ENCODE measurements around the gene PHF21B. TPM values are rescaled to one million over a fixed set of nuclear protein-coding genes. Genes with fewer than 3 reads are reported as not detected.

Gene PHF21B
- total and polyA plus RNA-seq, 2 donors: 0.52 to 0.82 TPM

DNA sequence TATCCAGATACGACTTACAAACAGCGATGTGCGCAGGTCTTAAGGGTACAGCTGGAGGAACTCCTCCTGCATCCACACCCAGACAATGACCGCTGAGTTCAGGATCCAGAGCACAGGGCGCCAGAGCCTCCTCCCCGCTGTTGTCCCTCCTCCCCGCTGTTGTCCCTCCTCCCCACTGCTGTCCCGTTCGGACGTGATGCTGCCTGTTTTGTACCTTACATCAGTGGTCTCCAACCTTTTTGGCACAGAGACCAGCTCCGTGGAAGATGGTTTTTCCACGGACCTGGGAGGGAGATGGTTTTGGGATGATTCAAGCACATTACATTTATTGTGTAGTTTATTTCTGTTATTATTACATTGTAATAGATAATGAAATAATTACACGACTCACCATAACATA is 62.0 kb downstream of the PHF21B start:
- DNase-seq (ENCODE audit: low read depth in 6 of 9, low spot score in 9 of 9): no peak
- peaks cover 0 to 2% of the 10 kb centered on the region in 2 donors for H3K27me3 ChIP-seq (ENCODE audit: control insufficient read depth in 2 of 2, insufficient read depth in 1 of 2, low read length in 1 of 2)
- no peaks in the 10 kb centered on the region for H3K9me3 ChIP-seq (ENCODE audit: control insufficient read depth in 2 of 2, insufficient read depth in 1 of 2, low read length in 1 of 2)
- no peak overlapping the region for H3K27ac ChIP-seq (ENCODE audit: low read depth in 1 of 2, low read length in 1 of 2)
- H3K4me1 ChIP-seq (ENCODE audit: control insufficient read depth in 2 of 2, insufficient read depth in 2 of 2, low read length in 2 of 2): no peaks in the 10 kb centered on the region
- WGBS: 93% methylated on average over 13 of the region's 13 CpGs
- H3K36me3 ChIP-seq (ENCODE audit: control insufficient read depth in 2 of 2, insufficient read depth in 2 of 2, low read length in 1 of 2): no peaks in the 10 kb centered on the region
- H3K4me3 ChIP-seq (ENCODE audit: low read length in 2 of 2): no peak overlapping the region

- no peaks in the 10 kb centered on the region for H3K9me3 ChIP-seq (ENCODE audit: control insufficient read depth in 2 of 2, insufficient read depth in 1 of 2, low read length in 1 of 2)
- WGBS: 93% methylated on average over 11 of the region's 11 CpGs
- DNase-seq (ENCODE audit: low read depth in 6 of 9, low spot score in 9 of 9): no peak
Observed at GRCh38 chr22:44947049-44947448, 62.8 kb downstream of the PHF21B start.

DNA sequence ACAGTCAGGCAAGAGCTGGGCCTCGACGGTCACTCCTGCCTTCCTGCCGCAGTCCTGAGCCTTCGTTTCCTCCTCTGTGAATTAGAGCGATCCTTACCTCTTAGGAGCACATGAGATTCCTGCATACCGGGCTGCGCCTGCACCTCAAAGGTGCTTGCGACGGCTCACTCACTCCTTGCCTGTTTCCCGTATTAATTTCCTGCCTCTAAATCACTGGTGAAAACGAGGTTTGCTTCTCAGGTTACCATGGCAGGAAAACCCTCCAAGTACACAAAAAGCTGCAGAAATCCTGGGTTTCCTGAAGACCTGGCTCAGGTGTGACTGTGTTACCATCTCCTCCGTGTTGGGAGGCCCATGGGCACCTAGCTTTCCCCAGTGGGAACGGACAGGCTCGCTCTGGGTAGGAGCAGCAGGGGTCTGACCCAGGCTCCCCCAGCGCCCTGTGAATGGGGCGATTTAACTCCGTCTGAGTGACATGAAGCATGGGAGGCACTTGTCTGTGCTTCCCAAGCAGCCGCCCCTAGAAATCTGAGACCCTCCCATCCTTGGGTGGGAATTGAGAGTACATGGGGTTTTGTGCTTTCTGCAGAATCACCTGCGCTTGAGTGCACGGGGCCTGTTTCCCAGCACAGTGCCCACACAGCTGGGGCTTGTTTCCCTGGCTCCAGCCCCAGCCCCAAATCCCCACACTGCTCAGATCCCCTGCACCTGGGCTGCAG is 64.8 kb downstream of the PHF21B start:
- no peaks in the 10 kb centered on the region for H3K4me1 ChIP-seq (ENCODE audit: control insufficient read depth in 2 of 2, insufficient read depth in 2 of 2, low read length in 2 of 2)
- H3K4me3 ChIP-seq (ENCODE audit: low read length in 2 of 2): no peak overlapping the region
- DNase-seq (ENCODE audit: low read depth in 6 of 9, low spot score in 9 of 9): peak in 1 of 9 donors; percentile 2
- no peaks in the 10 kb centered on the region for H3K27me3 ChIP-seq (ENCODE audit: control insufficient read depth in 2 of 2, insufficient read depth in 1 of 2, low read length in 1 of 2)
- no peaks in the 10 kb centered on the region for H3K9me3 ChIP-seq (ENCODE audit: control insufficient read depth in 2 of 2, insufficient read depth in 1 of 2, low read length in 1 of 2)
- 50% methylated on average over 20 of the region's 20 CpGs for WGBS
- no peaks in the 10 kb centered on the region for H3K36me3 ChIP-seq (ENCODE audit: control insufficient read depth in 2 of 2, insufficient read depth in 2 of 2, low read length in 1 of 2)
- H3K27ac ChIP-seq (ENCODE audit: low read depth in 1 of 2, low read length in 1 of 2): no peak overlapping the region

More at GRCh38 chr22:44947049-44947448, 62.8 kb downstream of the PHF21B start:
- no peaks in the 10 kb centered on the region for H3K36me3 ChIP-seq (ENCODE audit: control insufficient read depth in 2 of 2, insufficient read depth in 2 of 2, low read length in 1 of 2)
- H3K27me3 ChIP-seq (ENCODE audit: control insufficient read depth in 2 of 2, insufficient read depth in 1 of 2, low read length in 1 of 2): no peaks in the 10 kb centered on the region
- H3K4me1 ChIP-seq (ENCODE audit: control insufficient read depth in 2 of 2, insufficient read depth in 2 of 2, low read length in 2 of 2): no peaks in the 10 kb centered on the region
- no peak overlapping the region for H3K27ac ChIP-seq (ENCODE audit: low read depth in 1 of 2, low read length in 1 of 2)
- no peak overlapping the region for H3K4me3 ChIP-seq (ENCODE audit: low read length in 2 of 2)

- no peaks in the 10 kb centered on the region for H3K4me1 ChIP-seq (ENCODE audit: control insufficient read depth in 2 of 2, insufficient read depth in 2 of 2, low read length in 2 of 2)
- H3K4me3 ChIP-seq (ENCODE audit: low read length in 2 of 2): no peak overlapping the region
- H3K9me3 ChIP-seq (ENCODE audit: control insufficient read depth in 2 of 2, insufficient read depth in 1 of 2, low read length in 1 of 2): no peaks in the 10 kb centered on the region
- DNase-seq (ENCODE audit: low read depth in 6 of 9, low spot score in 9 of 9): no peak
- no peaks in the 10 kb centered on the region for H3K36me3 ChIP-seq (ENCODE audit: control insufficient read depth in 2 of 2, insufficient read depth in 2 of 2, low read length in 1 of 2)
- 90% methylated on average over 17 of the region's 17 CpGs for WGBS
- no peaks in the 10 kb centered on the region for H3K27me3 ChIP-seq (ENCODE audit: control insufficient read depth in 2 of 2, insufficient read depth in 1 of 2, low read length in 1 of 2)
- no peak overlapping the region for H3K27ac ChIP-seq (ENCODE audit: low read depth in 1 of 2, low read length in 1 of 2)
Observed at GRCh38 chr22:44943701-44944324, 66.0 kb downstream of the PHF21B start.

- Histone ChIP-seq H3K9me3 (ENCODE audit: control insufficient read depth in 2 of 2, insufficient read depth in 1 of 2, low read length in 1 of 2) (no peaks in the 10 kb centered on the region), H3K27ac (ENCODE audit: low read depth in 1 of 2, low read length in 1 of 2) (no peak overlapping the region), H3K4me3 (ENCODE audit: low read length in 2 of 2) (no peak overlapping the region), H3K4me1 (ENCODE audit: control insufficient read depth in 2 of 2, insufficient read depth in 2 of 2, low read length in 2 of 2) (no peaks in the 10 kb centered on the region), H3K36me3 (ENCODE audit: control insufficient read depth in 2 of 2, insufficient read depth in 2 of 2, low read length in 1 of 2) (no peaks in the 10 kb centered on the region), H3K27me3 (ENCODE audit: control insufficient read depth in 2 of 2, insufficient read depth in 1 of 2, low read length in 1 of 2) (no peaks in the 10 kb centered on the region)
- DNase-seq (ENCODE audit: low read depth in 6 of 9, low spot score in 9 of 9): no peak
- 93% methylated on average over 23 of the region's 23 CpGs for WGBS
Observed at GRCh38 chr22:44942979-44943700, 66.7 kb downstream of the PHF21B start.

- Histone ChIP-seq H3K27ac (ENCODE audit: low read depth in 1 of 2, low read length in 1 of 2) (no peak overlapping the region), H3K36me3 (ENCODE audit: control insufficient read depth in 2 of 2, insufficient read depth in 2 of 2, low read length in 1 of 2) (no peaks in the 10 kb centered on the region), H3K4me1 (ENCODE audit: control insufficient read depth in 2 of 2, insufficient read depth in 2 of 2, low read length in 2 of 2) (no peaks in the 10 kb centered on the region), H3K4me3 (ENCODE audit: low read length in 2 of 2) (no peak overlapping the region), H3K27me3 (ENCODE audit: control insufficient read depth in 2 of 2, insufficient read depth in 1 of 2, low read length in 1 of 2) (no peaks in the 10 kb centered on the region), H3K9me3 (ENCODE audit: control insufficient read depth in 2 of 2, insufficient read depth in 1 of 2, low read length in 1 of 2) (no peaks in the 10 kb centered on the region)
- no peak for DNase-seq (ENCODE audit: low read depth in 6 of 9, low spot score in 9 of 9)
- WGBS: 84% methylated on average over 7 of the region's 7 CpGs
Observed at GRCh38 chr22:44942056-44942455, 67.7 kb downstream of the PHF21B start.

DNA sequence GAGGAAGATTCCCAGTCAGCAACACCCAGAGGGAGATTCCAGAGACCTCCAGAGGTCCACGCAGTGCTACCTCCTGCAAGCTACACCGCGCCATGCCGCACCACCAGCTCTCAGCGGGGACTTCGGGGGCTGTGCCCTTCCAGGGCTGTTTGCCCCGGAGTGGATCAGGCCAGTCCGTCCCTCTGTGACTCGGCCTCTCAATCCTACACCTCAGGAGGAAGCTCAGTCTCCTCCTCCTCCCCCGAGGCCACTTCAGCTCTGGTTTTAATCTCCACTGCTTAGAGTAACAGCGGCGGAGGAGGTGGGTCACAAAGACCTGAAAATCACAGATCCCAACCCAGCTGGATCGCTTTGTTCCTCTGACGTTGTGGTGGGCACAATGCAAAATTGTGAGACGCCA is 68.6 kb downstream of the PHF21B start:
- H3K4me3 ChIP-seq (ENCODE audit: low read length in 2 of 2): no peak overlapping the region
- DNase-seq (ENCODE audit: low read depth in 6 of 9, low spot score in 9 of 9): no peak
- H3K36me3 ChIP-seq (ENCODE audit: control insufficient read depth in 2 of 2, insufficient read depth in 2 of 2, low read length in 1 of 2): no peaks in the 10 kb centered on the region
- H3K27me3 ChIP-seq (ENCODE audit: control insufficient read depth in 2 of 2, insufficient read depth in 1 of 2, low read length in 1 of 2): no peaks in the 10 kb centered on the region
- no peaks in the 10 kb centered on the region for H3K4me1 ChIP-seq (ENCODE audit: control insufficient read depth in 2 of 2, insufficient read depth in 2 of 2, low read length in 2 of 2)
- H3K9me3 ChIP-seq (ENCODE audit: control insufficient read depth in 2 of 2, insufficient read depth in 1 of 2, low read length in 1 of 2): no peaks in the 10 kb centered on the region
- no peak overlapping the region for H3K27ac ChIP-seq (ENCODE audit: low read depth in 1 of 2, low read length in 1 of 2)
- 76% methylated on average over 15 of the region's 15 CpGs for WGBS

DNA sequence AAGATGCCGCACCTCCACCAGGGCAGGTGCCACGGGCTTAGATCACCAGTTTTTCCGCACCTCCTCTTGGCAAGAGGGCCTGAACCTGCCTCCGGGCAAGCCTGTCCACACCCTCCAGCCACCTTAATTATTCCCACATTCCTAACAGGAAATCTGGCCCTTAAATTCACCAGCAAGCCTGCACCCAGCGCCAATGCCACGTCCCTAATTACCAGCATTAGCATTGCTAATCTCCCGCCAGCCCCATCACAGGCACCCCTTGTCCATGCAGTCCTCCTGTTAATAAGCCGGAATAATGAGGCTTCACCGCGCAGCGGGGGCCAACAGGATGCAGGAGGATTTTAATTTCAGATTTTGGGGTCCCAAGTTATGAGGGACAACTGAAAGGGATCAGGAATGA is 69.7 kb downstream of the PHF21B start:
- Histone ChIP-seq H3K4me1 (ENCODE audit: control insufficient read depth in 2 of 2, insufficient read depth in 2 of 2, low read length in 2 of 2) (no peaks in the 10 kb centered on the region), H3K9me3 (ENCODE audit: control insufficient read depth in 2 of 2, insufficient read depth in 1 of 2, low read length in 1 of 2) (no peaks in the 10 kb centered on the region), H3K36me3 (ENCODE audit: control insufficient read depth in 2 of 2, insufficient read depth in 2 of 2, low read length in 1 of 2) (no peaks in the 10 kb centered on the region), H3K4me3 (ENCODE audit: low read length in 2 of 2) (no peak overlapping the region), H3K27me3 (ENCODE audit: control insufficient read depth in 2 of 2, insufficient read depth in 1 of 2, low read length in 1 of 2) (no peaks in the 10 kb centered on the region), H3K27ac (ENCODE audit: low read depth in 1 of 2, low read length in 1 of 2) (no peak overlapping the region)
- DNase-seq (ENCODE audit: low read depth in 6 of 9, low spot score in 9 of 9): no peak
- 75% methylated on average over 11 of the region's 11 CpGs for WGBS

DNA sequence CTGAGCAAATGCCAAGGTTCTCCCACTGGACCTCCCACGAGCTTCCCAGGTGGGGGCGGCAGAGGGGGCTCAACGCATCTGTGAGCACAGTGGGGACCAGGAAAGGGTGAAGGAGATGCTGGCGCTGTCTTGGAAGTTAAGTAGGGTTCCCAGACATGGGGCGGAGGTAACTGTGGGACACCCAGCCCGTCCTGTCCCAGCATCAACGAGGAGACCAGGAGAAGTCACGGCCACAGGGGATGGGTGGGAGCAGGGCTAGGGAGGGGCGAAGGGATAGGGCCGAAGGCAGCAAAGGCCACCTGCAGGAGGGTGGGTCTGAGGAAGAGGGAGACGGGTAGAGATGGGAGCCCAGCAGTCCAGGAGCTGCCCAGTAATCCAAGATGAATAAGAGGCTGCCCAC is 70.4 kb downstream of the PHF21B start:
- no peak overlapping the region for H3K27ac ChIP-seq (ENCODE audit: low read depth in 1 of 2, low read length in 1 of 2)
- H3K4me1 ChIP-seq (ENCODE audit: control insufficient read depth in 2 of 2, insufficient read depth in 2 of 2, low read length in 2 of 2): no peaks in the 10 kb centered on the region
- H3K36me3 ChIP-seq (ENCODE audit: control insufficient read depth in 2 of 2, insufficient read depth in 2 of 2, low read length in 1 of 2): no peaks in the 10 kb centered on the region
- no peaks in the 10 kb centered on the region for H3K27me3 ChIP-seq (ENCODE audit: control insufficient read depth in 2 of 2, insufficient read depth in 1 of 2, low read length in 1 of 2)
- no peak overlapping the region for H3K4me3 ChIP-seq (ENCODE audit: low read length in 2 of 2)
- DNase-seq (ENCODE audit: low read depth in 6 of 9, low spot score in 9 of 9): no peak
- H3K9me3 ChIP-seq (ENCODE audit: control insufficient read depth in 2 of 2, insufficient read depth in 1 of 2, low read length in 1 of 2): no peaks in the 10 kb centered on the region
- WGBS: 81% methylated on average over 11 of the region's 11 CpGs

Measured in thymus (tissue), 11 donors.